Measurements from ENCODE around the gene SIRPD.

The SIRPD gene

DNA sequence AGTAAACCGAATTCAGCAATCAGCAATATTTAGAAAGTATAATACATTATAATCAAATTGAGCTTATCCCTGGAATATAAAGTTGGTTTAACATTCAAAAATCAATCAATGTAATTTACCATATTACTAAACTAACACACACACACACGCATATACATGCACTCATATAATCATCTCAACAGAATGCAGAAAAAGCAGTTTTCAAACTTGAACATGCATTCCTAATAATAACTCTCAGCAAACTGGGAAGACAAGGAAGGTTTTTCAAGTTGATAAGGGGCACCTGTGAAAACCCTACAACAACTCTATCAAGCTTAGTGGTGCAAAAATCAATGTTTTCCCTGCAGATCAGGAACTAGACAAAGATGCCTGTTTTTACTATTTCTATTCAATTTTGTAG is 70.9 kb downstream of the SIRPD start:
- Histone ChIP-seq H3K9ac (ENCODE audit: insufficient read length) (no peak overlapping the region), H3K4me3 (no peak overlapping the region), H3K27ac (no peak overlapping the region), H3K36me3 (ENCODE audit: insufficient read depth, low read length) (no peaks in the 10 kb centered on the region), H3K9me3 (ENCODE audit: low read depth, low read length) (no peaks in the 10 kb centered on the region)
- TF ChIP-seq POLR2AphosphoS5 (IDR thresholded peaks at IDR 0.05; ENCODE audit: borderline replicate concordance, low read depth, low read length) (no peak), EZH2 (IDR thresholded peaks at IDR 0.05) (no peak), FOXP2 (optimal IDR thresholded peaks at IDR 0.05; ENCODE audit: control extremely low read depth, extremely low read length, insufficient read depth) (no peak)
- no peak for DNase-seq (ENCODE audit: low read depth, low spot score)

DNA sequence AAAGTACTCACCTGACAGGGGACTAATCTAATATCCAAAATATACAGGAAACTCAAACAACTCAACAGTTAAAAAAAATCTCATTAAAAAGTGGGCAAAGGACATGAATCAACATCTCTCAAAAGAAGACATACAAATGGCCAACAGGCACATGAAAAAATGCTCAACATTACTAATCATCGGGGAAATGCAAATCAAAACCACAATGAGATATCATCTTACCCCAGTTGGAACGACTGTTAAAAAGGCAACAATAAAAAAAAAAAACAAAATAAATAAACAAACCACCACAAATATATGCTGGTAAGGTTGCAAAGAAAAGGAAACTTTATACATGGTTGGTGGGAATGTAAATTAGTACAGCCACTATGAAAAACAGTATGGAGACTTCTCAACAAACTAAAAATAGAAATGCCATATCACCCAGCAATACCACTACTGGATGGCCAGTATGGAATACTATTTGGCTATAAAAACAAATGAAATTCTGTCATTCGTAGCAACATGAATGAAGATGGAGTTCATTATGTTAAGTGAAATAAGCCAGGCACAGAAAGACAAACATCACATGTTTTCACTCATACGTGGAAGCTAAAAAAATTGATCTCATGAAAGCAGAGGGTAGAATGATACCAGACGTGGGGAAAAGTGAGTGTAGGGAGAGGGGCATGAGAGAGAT is 72.9 kb downstream of the SIRPD start:
- no peak for DNase-seq (ENCODE audit: low read depth, low spot score)
- Histone ChIP-seq H3K36me3 (ENCODE audit: insufficient read depth, low read length) (no peaks in the 10 kb centered on the region), H3K27ac (no peak overlapping the region), H3K9ac (ENCODE audit: insufficient read length) (no peak overlapping the region), H3K9me3 (ENCODE audit: low read depth, low read length) (no peaks in the 10 kb centered on the region), H3K4me3 (no peak overlapping the region)
- TF ChIP-seq POLR2AphosphoS5 (IDR thresholded peaks at IDR 0.05; ENCODE audit: borderline replicate concordance, low read depth, low read length) = no peak
- no peak for TF ChIP-seq EZH2 (IDR thresholded peaks at IDR 0.05)
